HCT116 (cell line): ENCODE results near the gene C1orf35. TPM values are rescaled to one million over a fixed set of nuclear protein-coding genes. Genes with fewer than 3 reads are reported as not detected.

Source experiments
- ATAC-seq: fragments of 200-7000 bp; cut with Tn5 transposase; 2 replicates; pipeline ENCODE4 v1.9.1; 2020; ENCODE audit warnings: mild to moderate bottlenecking, moderate library complexity
- BruUV-seq: library from RNA; stranded (reverse); fragments of 400-500 nt; replicated peaks from 2 replicates; lab custom pipeline; 2021; lab: Mats Ljungman, UMichigan
- CTCF ChIA-PET: fragments of 300-600 bp; sonication (Branson Sonifier 250); formaldehyde crosslinking; loops from one replicate; lab custom pipeline; 2021; ENCODE audit warnings: antibody characterized with exemption; lab: Charles Lee
- POLR2A ChIA-PET: fragments of 300-600, 350-600 bp; sonication (Branson Sonifier 250); formaldehyde crosslinking; loops from one replicate; lab custom pipeline; 2021; ENCODE audit warnings: antibody characterized with exemption; lab: Charles Lee
- RAD21 ChIA-PET, 2 experiments: fragments of 300-600 bp; sonication (Branson Sonifier 250); formaldehyde crosslinking; loops; one replicate each; lab custom pipeline; 2023; ENCODE audit warnings: low total read pairs in 2 of 2; ENCODE audit not compliant: uncharacterized antibody in 2 of 2, unreplicated experiment in 2 of 2, low non-redundant PET in 1 of 2; lab: Charles Lee
- DNase-seq: peaks from one replicate; pipeline ENCODE4 v3.0.0-alpha.2; 2010; ENCODE audit warnings: low read depth, low spot score
- H2AFZ ChIP-seq: fragments of 200-600 bp; shearing (Covaris generic), sonication (generic); 2 replicates; pipeline ENCODE4 v1.6.1; 2017; ENCODE audit warnings: low read depth, mixed run types, mixed read lengths, antibody characterized with exemption, low read length; ENCODE audit not compliant: poor library complexity, severe bottlenecking
- H3K27ac ChIP-seq: 2 replicates; pipeline ENCODE4 v1.5.1; 2012; ENCODE audit warnings: low read depth, low read length
- H3K27me3 ChIP-seq: fragments of 200-600 bp; sonication (generic); 2 replicates; pipeline ENCODE4 v1.6.1; 2016; ENCODE audit warnings: mixed run types, low read length, mixed read lengths; ENCODE audit not compliant: insufficient read depth
- H3K36me3 ChIP-seq, 2 experiments: fragments of 200-500 bp in 1 of 2; fragments of 200-600 bp in 1 of 2; sonication (Bioruptor generic) in 1 of 2; sonication (generic) in 1 of 2; 2 replicates each; pipeline versions ENCODE4 v1.5.1 to v1.6.1; 2014 to 2016; ENCODE audit warnings: low read length in 2 of 2, inconsistent platforms in 1 of 2, mixed read lengths in 1 of 2, mixed run types in 1 of 2; ENCODE audit not compliant: insufficient read depth in 2 of 2, control insufficient read depth in 1 of 2
- H3K4me1 ChIP-seq, 2 experiments: fragments of 200-600 bp in 1 of 2; sonication (generic) in 1 of 2; 2 replicates each; pipeline versions ENCODE4 v1.5.1 to v1.6.1; 2012 to 2017; ENCODE audit warnings: low read length in 2 of 2, inconsistent platforms in 1 of 2, mild to moderate bottlenecking in 1 of 2, mixed read lengths in 1 of 2, mixed run types in 1 of 2, moderate library complexity in 1 of 2; ENCODE audit not compliant: insufficient read depth in 2 of 2, control insufficient read depth in 1 of 2
- H3K4me2 ChIP-seq: fragments of 200-600 bp; sonication (generic); 2 replicates; pipeline ENCODE4 v1.6.1; 2017; ENCODE audit warnings: mixed run types, low read length, mixed read lengths
- H3K4me3 ChIP-seq, 2 experiments: fragments of 200-600 bp in 1 of 2; sonication (generic) in 1 of 2; replicated peaks in 1 of 2; 2 replicates each; pipeline ENCODE4 v1.5.1; 2011 to 2016; ENCODE audit warnings: low read length in 2 of 2, control low read depth in 1 of 2, low read depth in 1 of 2, mild to moderate bottlenecking in 1 of 2, mixed read lengths in 1 of 2, mixed run types in 1 of 2
- H3K79me2 ChIP-seq: fragments of 200-600 bp; sonication (generic); 2 replicates; pipeline ENCODE4 v1.6.1; 2017; ENCODE audit warnings: mild to moderate bottlenecking, mixed run types, low read length, moderate library complexity, mixed read lengths; ENCODE audit not compliant: insufficient read depth
- H3K9ac ChIP-seq: fragments of 200-600 bp; sonication (generic); 2 replicates; pipeline ENCODE4 v1.6.1; 2016; ENCODE audit warnings: low read length, mixed read lengths
- H3K9me2 ChIP-seq: fragments of 200-600 bp; sonication (generic), shearing (Covaris generic); 2 replicates; pipeline ENCODE4 v1.6.1; 2017; ENCODE audit warnings: mixed run types, mild to moderate bottlenecking, moderate library complexity; ENCODE audit not compliant: insufficient read depth
- H3K9me3 ChIP-seq, 2 experiments: fragments of 200-500 bp in 1 of 2; fragments of 200-600 bp in 1 of 2; sonication (Bioruptor generic) in 1 of 2; sonication (generic) in 1 of 2; 2 replicates each; pipeline ENCODE4 v1.6.1; 2014 to 2017; ENCODE audit warnings: low read length in 2 of 2, mixed read lengths in 2 of 2, inconsistent platforms in 1 of 2, low read depth in 1 of 2, mild to moderate bottlenecking in 1 of 2, mixed run types in 1 of 2, moderate library complexity in 1 of 2; ENCODE audit not compliant: control insufficient read depth in 1 of 2, insufficient read depth in 1 of 2
- H4K20me1 ChIP-seq: fragments of 200-600 bp; sonication (generic), shearing (Covaris generic); 2 replicates; pipeline ENCODE4 v1.6.1; 2017; ENCODE audit warnings: mixed run types, mild to moderate bottlenecking, moderate library complexity; ENCODE audit not compliant: insufficient read depth
- EGR1 ChIP-seq: IDR thresholded peaks from 2 replicates; pipeline ENCODE4 v1.6.1; 2012; ENCODE audit warnings: low read depth
- ELF1 ChIP-seq: IDR thresholded peaks from 2 replicates; pipeline ENCODE4 v1.6.1; 2012; ENCODE audit warnings: low read depth, borderline replicate concordance
- EZH2phosphoT487 ChIP-seq: fragments of 200-600 bp; IDR thresholded peaks from 2 replicates; pipeline ENCODE4 v1.6.1; 2018; ENCODE audit warnings: antibody characterized with exemption, borderline replicate concordance
- FOSL1 ChIP-seq: IDR thresholded peaks from 2 replicates; pipeline ENCODE4 v1.6.1; 2012; ENCODE audit warnings: low read depth
- MAX ChIP-seq: IDR thresholded peaks from 2 replicates; pipeline ENCODE4 v1.6.1; 2012
- POLR2AphosphoS5 ChIP-seq: IDR thresholded peaks from 2 replicates; pipeline ENCODE4 v1.6.1; 2011; ENCODE audit warnings: mild to moderate bottlenecking, low read depth, low read length, moderate library complexity
- RAD21 ChIP-seq: IDR thresholded peaks from 2 replicates; pipeline ENCODE4 v1.6.1; 2012; ENCODE audit warnings: low read depth, mild to moderate bottlenecking
- SP1 ChIP-seq: IDR thresholded peaks from 2 replicates; pipeline ENCODE4 v1.6.1; 2012; ENCODE audit warnings: low read depth
- SRF ChIP-seq: IDR thresholded peaks from 2 replicates; pipeline ENCODE4 v1.6.1; 2012; ENCODE audit warnings: low read depth
- YY1 ChIP-seq: IDR thresholded peaks from 2 replicates; pipeline ENCODE4 v1.6.1; 2011; ENCODE audit warnings: low read length, low read depth, moderate library complexity, mild to moderate bottlenecking; ENCODE audit not compliant: insufficient replicate concordance; ENCODE audit errors: extremely low read depth
- ZNF274 ChIP-seq: fragments of 200-500 bp; sonication (Bioruptor generic); IDR thresholded peaks from 2 replicates; pipeline ENCODE4 v1.6.1; 2014; ENCODE audit warnings: mild to moderate bottlenecking, low read depth, low read length, inconsistent platforms
- intact Hi-C: fragments of 100-400 bp; cut with micrococcal nuclease; formaldehyde crosslinking; loops from 2 replicates; pipeline ENCODE4 v1.10.0; 2022
- total RNA-seq: library from RNA; stranded (reverse); gene quantifications from one replicate; pipeline ENCODE4 v1.2.1, GENCODE V29; 2021; ENCODE audit not compliant: unreplicated experiment
- TF ChIP-seq, protein P1 (sequence below): IDR thresholded peaks from 2 replicates; pipeline ENCODE4 v1.6.1; 2012
- TF ChIP-seq, protein P2 (sequence below): IDR thresholded peaks from 2 replicates; pipeline ENCODE4 v1.6.1; 2011; ENCODE audit warnings: mild to moderate bottlenecking, low read length, moderate library complexity; ENCODE audit not compliant: insufficient replicate concordance; ENCODE audit errors: extremely low read depth

C1orf35 gene
- total RNA-seq, 1 experiment from 2014 or later, result 26.1 TPM

GRCh38 chr1:228065543-228066347, 37.4 kb downstream of the C1orf35 start:
- Histone ChIP-seq H3K79me2 (no peaks in the 10 kb centered on the region), H3K36me3 (no peaks in the 10 kb centered on the region), H3K9ac (no peak overlapping the region), H3K4me1 (no peaks in the 10 kb centered on the region), H2AFZ (no peak overlapping the region), H3K4me3 (no peak overlapping the region), H3K27me3 (0 out of 2 replicates have a peak, but pooled peaks cover 6% of the 10 kb centered on the region), H4K20me1 (no peaks in the 10 kb centered on the region), H3K27ac (no peak overlapping the region), H3K9me2 (no peaks in the 10 kb centered on the region), H3K4me2 (no peak overlapping the region), H3K9me3 (no peaks in the 10 kb centered on the region)
- RAD21 ChIA-PET, result no interaction called here
- BruUV-seq, result no TSS peak
- POLR2A ChIA-PET, result interaction anchor here (1.0 kb wide), 1 partner anchor 16 kb away, joined by 3 read pairs; the partner anchor contains the start of gene ARF1
- ATAC-seq (no peak), DNase-seq (no peak)
- TF ChIP-seq RAD21 (no peak), ELF1 (no peak), YY1 (no peak), SRF (no peak), ZNF274 (no peak), FOSL1 (no peak), SP1 (no peak), EGR1 (no peak), POLR2AphosphoS5 (no peak), MAX (no peak), EZH2phosphoT487 (no peak)
- TF ChIP-seq, protein P1, sequence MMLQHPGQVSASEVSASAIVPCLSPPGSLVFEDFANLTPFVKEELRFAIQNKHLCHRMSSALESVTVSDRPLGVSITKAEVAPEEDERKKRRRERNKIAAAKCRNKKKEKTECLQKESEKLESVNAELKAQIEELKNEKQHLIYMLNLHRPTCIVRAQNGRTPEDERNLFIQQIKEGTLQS, result no peak
- TF ChIP-seq, protein P2, sequence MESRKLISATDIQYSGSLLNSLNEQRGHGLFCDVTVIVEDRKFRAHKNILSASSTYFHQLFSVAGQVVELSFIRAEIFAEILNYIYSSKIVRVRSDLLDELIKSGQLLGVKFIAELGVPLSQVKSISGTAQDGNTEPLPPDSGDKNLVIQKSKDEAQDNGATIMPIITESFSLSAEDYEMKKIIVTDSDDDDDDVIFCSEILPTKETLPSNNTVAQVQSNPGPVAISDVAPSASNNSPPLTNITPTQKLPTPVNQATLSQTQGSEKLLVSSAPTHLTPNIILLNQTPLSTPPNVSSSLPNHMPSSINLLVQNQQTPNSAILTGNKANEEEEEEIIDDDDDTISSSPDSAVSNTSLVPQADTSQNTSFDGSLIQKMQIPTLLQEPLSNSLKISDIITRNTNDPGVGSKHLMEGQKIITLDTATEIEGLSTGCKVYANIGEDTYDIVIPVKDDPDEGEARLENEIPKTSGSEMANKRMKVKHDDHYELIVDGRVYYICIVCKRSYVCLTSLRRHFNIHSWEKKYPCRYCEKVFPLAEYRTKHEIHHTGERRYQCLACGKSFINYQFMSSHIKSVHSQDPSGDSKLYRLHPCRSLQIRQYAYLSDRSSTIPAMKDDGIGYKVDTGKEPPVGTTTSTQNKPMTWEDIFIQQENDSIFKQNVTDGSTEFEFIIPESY, result no peak
- CTCF ChIA-PET, result no interaction called here
- intact Hi-C loops, result no loop called here
